GM18909 (cell line): ENCODE data around the gene PHEX.

Experiments
- ATAC-seq: cut with Tn5 transposase; IDR thresholded peaks from one replicate; pipeline ENCODE4 v1.9.1; 2021; ENCODE audit warnings: mild to moderate bottlenecking; ENCODE audit not compliant: unreplicated experiment, poor library complexity

Gene PHEX

DNA sequence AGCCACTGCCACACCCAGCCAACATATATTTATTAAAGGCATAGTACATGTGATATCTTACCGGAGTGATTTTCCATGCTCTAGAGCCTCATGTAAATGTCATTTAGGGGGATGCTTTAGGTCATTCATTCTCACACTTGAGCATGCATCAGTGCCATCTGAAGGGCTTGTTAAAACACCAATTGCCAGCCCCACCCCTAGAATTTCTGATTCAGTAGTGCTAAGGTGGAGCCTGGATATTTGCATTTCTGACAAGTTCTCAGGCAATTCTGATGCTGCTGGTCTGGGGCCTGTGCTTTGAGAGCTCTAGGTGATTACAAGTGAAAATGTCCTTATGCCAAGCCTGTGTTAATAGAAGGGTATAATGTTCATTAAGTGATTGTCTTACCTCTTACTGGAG, 107.7 kb downstream of the PHEX start:
- ATAC-seq = no peak

DNA sequence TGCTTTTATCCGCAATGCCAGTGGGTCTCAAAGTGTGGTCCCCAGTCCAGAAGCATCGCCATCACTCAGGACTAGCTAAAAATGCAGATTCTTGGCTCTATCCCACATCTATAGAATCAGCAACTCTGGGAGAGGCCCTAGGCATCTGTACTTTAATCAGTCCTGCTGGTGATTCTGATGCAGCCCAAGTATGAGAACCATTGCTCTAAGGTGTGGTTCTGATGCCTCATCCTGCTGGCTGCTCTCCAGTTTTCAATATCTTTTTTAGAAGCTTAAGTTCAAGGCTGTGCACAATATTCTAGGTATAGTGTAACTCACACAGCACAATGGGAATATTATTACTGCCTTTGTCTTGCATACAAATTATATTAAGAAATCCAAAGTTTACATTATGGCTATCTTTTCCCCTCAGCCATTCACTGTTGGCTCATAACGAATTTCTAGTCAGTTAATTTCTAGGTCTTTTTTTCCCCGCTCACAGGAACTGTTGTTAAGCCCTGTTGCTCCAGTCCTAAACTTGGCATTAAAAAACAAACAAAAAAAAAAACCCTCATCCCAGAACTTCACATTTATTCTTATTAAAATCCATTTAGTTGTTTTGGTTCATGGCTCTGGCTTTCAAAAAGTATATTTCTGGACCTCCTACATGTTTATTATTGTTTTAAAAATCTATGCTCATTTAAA, 109.1 kb downstream of the PHEX start:
- ATAC-seq = no peak

DNA sequence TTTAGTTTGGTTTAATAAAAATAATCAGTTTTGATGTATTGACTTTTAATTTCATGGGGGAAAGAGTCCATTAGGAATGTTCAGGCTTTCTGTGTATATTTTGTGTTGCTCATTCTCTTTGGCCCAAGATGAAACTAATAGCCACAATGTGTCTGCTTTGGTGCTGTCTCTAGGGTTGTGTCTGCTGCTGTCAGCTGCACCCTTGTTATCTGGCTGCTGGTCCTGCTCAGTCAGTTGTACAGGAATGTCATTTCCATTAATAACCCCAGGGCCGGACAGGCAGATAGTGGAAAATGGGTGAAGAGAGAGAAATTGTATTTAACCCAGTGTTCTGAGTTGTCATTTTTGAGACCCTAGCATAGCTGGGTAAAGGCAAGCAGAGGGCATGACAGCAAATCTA, 115.1 kb downstream of the PHEX start:
- no peak for ATAC-seq

DNA sequence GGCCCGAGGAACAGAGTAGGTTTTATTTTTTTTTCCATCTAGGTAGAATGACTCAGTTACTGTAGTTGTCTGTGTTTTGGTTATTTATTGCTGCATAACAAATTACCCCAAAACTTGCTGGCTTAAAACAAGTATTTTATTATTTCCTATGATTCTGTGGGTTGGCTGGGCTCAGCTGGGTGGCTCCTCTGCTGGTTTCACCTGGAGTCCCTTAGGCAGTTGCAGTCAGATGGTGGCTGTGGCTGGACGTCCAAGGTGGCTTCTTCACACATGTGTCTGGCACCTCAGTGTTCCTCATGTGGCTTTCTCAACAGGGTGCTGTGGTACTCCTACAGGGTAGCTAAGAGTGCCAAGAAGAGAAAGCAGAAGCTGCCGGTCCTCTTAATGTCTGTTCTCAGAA, 115.8 kb downstream of the PHEX start:
- no peak for ATAC-seq

DNA sequence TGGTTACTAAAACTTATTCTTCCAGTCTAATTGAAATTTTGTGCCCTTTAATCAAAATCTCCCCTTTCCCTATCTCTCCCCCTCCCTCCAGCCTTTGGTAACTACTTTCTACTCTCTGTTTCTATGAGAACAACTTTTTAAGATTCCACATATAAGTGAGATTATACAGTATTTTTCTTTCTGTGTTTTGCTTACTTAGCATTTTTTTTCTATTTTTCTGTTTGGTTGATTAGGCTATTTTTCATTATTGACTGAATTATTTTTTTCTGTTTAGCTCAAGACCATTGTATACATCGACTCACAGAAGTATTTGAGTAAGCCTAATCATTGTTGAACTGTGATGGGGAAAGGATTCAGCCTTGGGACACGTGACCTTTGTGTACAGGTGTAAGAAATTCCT, 116.4 kb downstream of the PHEX start:
- no peak for ATAC-seq

DNA sequence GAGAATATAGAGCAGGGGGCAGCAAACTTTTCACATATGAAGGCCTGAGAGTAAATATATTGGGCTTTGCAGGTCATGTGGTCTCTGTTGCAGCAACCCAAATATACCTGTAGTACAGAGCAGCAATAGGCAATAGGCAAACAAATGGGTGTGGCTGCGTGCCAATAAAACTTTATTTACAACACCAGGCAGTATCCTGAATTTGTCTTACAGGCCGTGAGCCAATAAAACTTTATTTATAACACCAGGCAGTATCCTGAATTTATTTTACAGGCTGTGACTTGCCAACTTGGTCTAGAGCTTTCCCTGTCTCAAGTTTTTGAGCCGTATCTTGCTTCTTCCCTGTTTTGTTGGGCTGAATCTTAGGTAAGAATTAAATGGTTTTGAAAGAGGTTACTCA, 118.2 kb downstream of the PHEX start:
- no peak for ATAC-seq

DNA sequence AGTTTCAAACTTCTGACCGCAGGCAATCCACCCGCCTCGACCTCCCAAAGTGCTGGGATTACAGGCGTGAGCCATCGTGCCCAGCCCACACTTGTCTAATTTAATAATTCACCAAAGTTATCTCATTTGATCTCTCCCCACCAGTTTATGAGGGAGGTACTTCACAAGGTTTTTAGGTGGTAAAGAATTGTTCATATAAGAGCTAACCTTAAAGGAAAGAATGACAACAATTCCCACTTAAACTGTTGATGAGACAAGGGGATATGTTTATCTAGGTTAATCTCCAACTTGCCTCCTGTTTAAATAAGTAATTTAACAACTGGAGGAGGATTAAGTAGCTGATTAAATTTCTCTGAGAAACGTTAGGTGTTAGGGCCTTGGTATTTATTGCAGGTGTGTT, 123.0 kb downstream of the PHEX start:
- ATAC-seq = no peak

DNA sequence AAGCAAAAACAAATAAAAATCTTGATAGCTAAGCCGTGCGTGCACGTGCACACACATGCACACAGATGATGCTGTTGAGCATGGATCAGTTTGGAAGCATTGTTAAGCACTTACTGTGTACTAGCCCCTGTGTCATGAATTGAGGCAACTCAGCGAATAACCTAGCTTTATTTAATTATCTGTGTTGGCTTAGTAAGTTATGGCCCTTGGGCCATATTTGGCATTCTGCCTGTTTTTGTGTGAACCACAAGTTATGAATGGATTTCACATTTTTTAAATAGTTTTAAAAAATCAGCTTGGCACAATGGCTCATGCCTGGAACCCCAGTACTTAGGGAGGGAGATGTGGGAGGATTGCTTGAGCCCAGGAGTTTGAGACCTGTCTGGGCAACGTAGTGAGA, 126.9 kb downstream of the PHEX start:
- ATAC-seq = no peak

DNA sequence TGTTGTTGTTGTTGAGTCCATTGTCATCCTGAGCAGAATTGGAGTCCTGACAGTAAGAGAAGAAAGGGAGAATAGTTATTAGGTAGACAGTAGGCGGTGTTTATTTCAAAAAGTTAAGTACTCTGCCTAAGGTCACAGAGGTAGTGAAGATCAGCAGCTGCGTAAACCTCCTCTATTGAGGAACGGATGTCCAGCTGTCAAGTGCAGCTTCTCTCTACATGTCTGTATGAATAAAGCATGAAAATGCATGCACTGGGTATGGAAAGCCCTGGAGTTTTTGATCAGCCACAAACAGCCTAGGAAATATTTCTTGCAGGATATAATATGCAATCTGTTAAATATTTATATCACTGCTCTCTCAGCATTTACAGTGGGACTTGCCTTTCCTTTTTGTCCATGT, 131.2 kb downstream of the PHEX start:
- ATAC-seq = no peak

DNA sequence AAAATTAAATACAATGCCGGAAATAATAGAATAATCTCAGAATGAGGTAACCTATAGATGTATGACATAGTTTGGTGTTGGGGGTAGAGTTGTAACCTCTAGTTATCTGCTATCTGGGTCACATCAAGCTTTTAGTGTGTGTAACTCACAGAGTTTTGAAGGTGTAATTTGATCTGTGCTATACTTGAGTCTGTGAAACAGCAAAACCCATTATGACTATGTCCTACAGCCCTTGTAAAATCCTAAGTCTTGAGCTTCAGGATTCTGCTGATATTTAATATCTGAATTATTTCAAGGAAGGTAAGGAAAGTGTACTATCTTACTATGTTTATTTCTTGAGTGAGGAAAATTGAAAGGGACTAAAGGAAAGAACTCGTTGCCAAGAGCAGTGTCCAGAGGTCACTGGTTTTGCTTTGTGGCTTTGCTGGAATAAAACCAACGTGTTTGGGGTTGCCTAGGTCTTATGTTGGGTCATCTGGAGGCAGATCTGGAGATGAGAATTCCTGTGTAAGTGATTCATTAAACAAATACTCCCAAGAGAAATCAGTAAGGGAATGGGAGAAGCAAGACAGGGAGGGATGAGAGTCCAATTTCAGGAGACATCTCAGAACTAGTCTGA, 132.8 kb downstream of the PHEX start:
- ATAC-seq = no peak

DNA sequence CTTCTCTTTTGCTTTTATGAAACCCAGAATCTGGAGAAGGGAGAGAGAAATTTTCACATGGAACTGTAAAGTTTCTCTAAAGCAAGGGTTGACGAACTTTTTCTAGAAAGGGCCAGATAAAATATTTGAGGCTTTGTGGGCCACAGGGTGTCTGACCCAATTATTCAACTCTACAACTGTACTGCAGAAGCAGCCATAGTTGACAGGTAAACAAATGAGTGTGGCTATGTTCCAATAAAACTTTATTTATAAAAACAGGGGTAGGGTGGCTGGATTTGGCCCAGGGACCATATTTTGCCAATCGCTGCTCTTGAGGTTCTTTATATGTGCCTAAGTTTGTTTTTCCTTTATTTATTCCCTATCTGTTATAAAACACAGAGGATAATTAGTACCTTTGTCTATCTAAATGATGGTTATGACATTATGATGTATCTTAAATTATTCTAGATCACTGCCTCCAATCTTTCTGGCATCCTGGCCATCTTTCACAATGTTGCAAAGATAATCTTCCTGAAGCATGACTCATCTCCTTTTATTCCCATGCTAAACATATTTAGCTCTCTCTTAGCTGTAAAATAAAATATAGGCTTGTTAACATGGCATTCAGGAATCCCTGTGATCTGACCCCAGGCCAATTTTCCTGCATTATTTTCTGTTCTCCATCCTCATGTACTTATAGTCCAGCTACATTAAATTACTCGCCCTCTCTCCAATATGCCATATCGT, 133.8 kb downstream of the PHEX start:
- ATAC-seq = no peak

DNA sequence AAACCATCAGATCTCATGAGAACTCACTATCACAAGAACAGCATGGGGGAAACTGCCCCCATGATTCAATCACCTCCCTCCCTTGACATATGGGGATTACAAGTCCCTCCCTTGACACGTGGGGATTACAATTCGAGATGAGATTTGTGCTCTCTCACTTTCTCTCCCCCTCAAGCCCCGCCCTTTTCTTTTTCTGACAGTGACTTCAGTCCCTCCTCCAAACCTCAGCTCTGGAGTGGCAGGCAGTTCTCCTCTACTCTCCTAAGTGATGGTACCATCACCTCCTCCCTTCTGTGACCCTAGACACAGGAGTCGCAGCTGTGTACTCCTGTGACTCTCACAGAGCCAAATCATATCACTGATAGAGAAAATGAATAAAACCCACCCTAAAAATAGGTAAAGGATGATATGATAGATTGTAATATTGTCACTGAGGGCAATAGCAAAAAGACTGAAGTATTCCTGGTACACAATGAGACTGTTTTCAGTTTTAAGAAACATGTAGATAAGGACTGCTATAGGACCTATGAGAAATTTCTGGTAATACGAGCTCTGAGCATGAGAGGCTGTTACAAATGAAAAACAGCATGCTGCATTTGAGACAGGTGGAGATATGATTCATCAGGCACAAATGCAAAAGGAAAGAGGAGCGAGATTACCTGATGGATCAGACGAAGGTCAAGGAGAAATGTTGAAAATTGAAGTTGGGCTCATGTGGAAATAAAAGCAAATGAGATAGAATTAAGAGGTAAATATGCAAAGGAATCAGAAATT, 139.3 kb downstream of the PHEX start:
- ATAC-seq = no peak

DNA sequence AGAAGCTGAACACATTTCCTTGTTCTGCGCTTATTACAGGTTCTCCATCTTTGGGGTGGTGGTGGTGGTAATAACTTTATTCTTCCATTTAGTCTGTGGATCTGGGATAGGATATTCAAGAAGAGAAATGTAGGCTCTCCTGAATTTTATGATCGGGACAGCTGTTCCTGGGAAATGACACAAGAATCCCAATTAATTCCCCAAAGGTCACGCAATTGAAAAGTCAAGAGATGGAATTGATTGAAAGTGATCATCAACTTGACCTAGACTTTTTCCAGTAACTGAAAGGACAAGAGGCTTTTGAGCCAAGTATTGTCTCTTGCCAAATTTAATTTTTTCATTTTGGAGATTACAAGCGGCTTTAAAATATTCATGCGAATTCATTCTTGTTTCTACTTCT, 141.8 kb downstream of the PHEX start:
- ATAC-seq = no peak

DNA sequence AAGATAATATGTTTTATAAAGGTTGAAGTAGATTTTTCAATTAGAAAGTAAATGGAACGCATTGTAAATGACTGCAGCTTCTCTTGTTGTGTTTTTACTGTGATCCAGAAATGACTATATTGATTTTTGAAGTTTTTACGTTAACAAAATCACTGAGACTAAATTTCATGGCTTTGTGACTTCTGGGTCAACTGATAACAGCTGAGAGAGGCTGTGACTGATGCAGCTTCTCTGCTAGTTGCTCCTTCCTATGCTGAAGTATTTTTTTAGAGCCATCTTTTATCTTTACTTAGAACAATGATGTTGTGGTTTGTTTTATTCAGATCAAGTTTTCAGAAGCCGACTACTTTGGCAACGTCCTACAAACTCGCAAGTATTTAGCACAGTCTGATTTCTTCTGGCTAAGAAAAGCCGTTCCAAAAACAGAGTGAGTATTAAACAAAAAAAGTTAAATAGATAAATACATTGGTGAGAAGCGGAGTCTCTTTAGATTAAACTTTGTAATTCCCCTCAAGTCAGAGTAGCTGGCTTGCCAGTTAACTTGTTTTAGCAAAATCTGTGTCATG, 145.9 kb downstream of the PHEX start:
- no peak for ATAC-seq

DNA sequence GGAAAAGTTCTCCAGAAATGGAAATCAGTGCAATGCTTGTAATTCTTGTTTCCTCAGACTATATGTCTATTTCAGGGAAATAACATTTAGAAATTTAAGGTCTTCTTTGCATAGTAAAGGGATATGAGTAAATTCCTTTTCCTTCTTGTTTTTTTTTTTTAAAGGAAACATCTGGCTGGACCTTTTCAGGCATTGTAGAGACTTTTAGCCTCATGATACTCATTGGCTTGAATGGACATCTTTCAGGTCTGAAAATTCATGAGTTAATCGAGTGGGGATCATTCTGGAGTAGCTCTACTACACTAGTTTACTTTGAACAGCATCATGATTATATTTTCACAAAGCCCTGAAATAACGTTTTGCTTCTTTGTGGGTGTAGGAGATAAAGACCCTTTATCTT, 152.0 kb downstream of the PHEX start:
- no peak for ATAC-seq

DNA sequence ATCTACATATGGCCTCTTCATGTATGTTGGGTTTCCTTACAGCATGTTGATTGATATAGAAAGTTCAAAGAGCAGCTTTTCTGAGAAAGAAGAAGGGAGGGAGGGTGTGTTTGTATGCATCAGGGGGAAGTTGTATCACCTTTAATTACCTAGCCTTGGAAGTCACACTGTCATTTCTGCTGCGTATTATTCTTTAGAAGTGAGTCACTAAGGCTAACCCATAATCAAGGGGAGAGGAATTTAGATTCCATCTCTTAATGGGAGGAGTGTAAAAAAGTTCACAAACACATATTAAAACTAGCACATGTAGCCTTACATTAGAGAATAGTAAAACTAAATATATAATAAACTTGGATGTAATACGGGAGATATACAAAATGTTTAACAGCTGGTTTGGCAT, 154.0 kb downstream of the PHEX start:
- no peak for ATAC-seq

DNA sequence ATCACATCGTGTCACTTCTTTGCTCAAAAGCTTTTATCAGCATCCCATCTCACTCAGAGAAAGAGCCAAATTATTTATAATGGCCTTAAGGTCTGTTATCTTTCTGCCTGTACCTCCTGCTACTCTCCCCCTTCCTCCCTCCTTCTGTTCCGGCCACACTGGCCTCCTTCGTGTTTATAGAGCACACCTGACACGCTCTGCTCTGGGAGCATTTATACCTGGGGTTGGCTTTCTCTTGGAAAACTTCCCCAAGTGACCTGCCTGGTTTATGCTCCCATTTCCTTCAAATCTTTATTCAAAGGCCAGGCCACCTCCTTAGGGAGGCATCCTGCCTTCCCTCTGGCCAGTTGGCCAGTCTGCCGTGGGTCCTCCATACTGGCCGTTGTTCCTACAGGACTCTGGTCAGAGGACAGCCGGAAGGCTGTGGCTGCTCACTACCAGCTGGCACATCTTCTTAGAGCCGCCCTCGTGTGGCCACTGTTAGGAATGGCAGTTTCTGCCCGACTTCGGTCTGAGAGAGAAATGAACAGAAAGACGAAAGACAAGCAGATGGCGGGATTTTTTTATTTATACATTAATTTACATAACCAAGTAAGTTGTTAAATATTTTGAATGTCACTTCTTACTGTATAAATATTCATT, 160.4 kb downstream of the PHEX start:
- ATAC-seq = peak; percentile 96

DNA sequence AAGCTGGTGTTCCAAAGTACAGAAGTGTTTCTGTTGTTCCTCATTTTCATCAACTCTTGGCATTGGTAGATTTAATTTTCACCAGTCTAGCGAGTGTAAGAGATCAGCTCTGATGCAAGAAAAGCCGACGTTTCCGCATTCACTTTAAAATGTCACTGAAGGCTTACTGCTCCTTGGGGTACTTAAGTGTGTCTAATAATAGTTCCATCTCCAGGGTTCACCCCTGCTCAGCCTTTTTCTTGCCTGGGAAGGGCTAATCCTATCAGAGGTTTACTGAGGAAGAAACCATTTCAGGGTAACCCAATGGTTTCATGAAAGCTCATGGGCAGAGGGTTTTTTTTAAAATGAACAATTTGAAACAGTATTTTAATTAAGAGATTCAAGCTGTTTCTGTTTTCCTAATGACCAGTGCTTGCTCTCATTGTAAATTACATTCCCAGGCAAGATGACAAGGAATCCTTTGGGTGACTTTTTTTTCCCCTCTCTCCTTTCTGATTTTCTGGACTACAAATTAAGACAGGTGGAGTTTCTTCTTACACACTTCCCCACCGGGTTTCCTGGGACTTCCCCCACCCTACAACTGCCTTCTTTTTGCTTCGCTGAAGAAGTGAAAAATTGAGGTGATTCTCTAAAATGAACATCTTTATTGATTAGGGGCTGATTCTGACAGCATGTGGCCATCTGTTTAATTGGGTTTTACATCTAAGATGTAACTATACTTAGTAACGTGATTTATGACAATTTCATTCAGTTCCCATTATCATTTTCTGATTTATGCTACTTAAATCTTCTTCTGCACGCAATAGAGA, 161.9 kb downstream of the PHEX start:
- no peak for ATAC-seq

DNA sequence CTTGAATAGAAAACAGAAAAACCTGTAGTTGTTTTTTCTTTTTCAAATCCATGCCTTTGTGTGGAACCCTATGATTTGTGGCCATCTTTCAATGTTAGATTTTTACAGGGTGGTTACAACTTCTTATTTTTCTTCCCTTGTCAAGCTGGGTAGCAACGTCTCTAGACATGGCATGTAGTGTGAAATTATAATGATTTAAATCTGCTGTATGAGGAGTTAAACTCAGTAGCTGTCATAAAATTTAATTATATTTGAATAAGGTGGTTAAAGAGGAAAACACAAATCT, 162.5 kb downstream of the PHEX start:
- ATAC-seq = no peak

DNA sequence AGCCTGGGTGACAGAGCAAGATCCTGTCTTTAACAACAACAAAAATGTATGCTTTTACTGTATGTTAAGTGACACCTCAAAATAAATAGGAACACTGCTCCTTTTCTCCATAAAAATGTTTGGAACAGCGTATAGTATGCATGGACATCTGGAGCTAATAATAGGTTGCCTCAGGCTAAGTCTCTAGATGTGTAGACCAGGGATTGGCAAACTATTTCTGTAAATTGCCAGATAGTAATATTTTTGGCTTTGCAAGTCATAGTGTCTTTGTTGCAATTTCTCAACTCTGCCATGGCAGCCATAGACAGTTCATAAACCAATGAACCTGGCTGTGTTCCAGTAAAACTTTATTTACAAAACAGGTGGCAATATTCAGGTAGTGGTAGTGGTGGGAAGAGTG, 164.0 kb downstream of the PHEX start:
- no peak for ATAC-seq
